ENCODE data around the gene ARHGAP4.

- TF ChIP-seq CTCF (IDR thresholded peaks at IDR 0.05 in 8 of 11, conservative IDR thresholded peaks at IDR 0.05 in 3 of 11) (no peak), POLR2A (IDR thresholded peaks at IDR 0.05) (no peak), POLR2AphosphoS5 (IDR thresholded peaks at IDR 0.05) (no peak)
Observed at GRCh38 chrX:153885208-153885787, 40.8 kb downstream of the ARHGAP4 start.
